HG03457 (cell line): ENCODE results near the gene PFKFB3.
"Not testable (repeated sequence)": the region's sequence is repeated elsewhere in the genome, so short reads cannot be mapped to it uniquely, and the experiment has no call there.

Source experiments
- ATAC-seq: cut with Tn5 transposase; IDR thresholded peaks from one replicate; pipeline ENCODE4 v1.9.1; 2021; ENCODE audit warnings: moderate number of reproducible peaks; ENCODE audit not compliant: unreplicated experiment

Gene PFKFB3

GRCh38 chr10:6270951-6271350 is 68.2 kb downstream of the PFKFB3 start:
- no peak for ATAC-seq

GRCh38 chr10:6271663-6272062 is 68.9 kb downstream of the PFKFB3 start:
- ATAC-seq, result no peak

- no peak for ATAC-seq
Observed at GRCh38 chr10:6272126-6272525, 69.4 kb downstream of the PFKFB3 start.

- ATAC-seq, result no peak
Observed at GRCh38 chr10:6273351-6273750, 70.6 kb downstream of the PFKFB3 start.

- ATAC-seq, result no peak
Observed at GRCh38 chr10:6274040-6274439, 71.3 kb downstream of the PFKFB3 start.

GRCh38 chr10:6274484-6274883 is 71.8 kb downstream of the PFKFB3 start:
- no peak for ATAC-seq

GRCh38 chr10:6275022-6275997 is 72.6 kb downstream of the PFKFB3 start:
- ATAC-seq, result no peak

- no peak for ATAC-seq
Observed at GRCh38 chr10:6276356-6276755, 73.6 kb downstream of the PFKFB3 start.

- ATAC-seq, result no peak
Observed at GRCh38 chr10:6278519-6279120, 75.9 kb downstream of the PFKFB3 start.

- no peak for ATAC-seq
Observed at GRCh38 chr10:6279540-6280267, 77.0 kb downstream of the PFKFB3 start.

- no peak for ATAC-seq
Observed at GRCh38 chr10:6280291-6280690, 77.6 kb downstream of the PFKFB3 start.

- no peak for ATAC-seq
Observed at GRCh38 chr10:6282454-6282958, 79.8 kb downstream of the PFKFB3 start.

- ATAC-seq, result no peak
Observed at GRCh38 chr10:6283655-6284054, 80.9 kb downstream of the PFKFB3 start.

GRCh38 chr10:6290621-6291020 is 87.9 kb downstream of the PFKFB3 start:
- not testable (repeated sequence) for ATAC-seq

- ATAC-seq, result no peak
Observed at GRCh38 chr10:6292741-6293151, 90.0 kb downstream of the PFKFB3 start.

GRCh38 chr10:6296425-6296824 is 93.7 kb downstream of the PFKFB3 start:
- not testable (repeated sequence) for ATAC-seq

- ATAC-seq, result no peak
Observed at GRCh38 chr10:6296828-6297251, 94.1 kb downstream of the PFKFB3 start.

- ATAC-seq, result no peak
Observed at GRCh38 chr10:6297522-6297921, 94.8 kb downstream of the PFKFB3 start.

GRCh38 chr10:6297951-6298381 is 95.2 kb downstream of the PFKFB3 start:
- no peak for ATAC-seq

GRCh38 chr10:6298428-6298827 is 95.7 kb downstream of the PFKFB3 start:
- ATAC-seq, result no peak

- ATAC-seq, result no peak
Observed at GRCh38 chr10:6299234-6299633, 96.5 kb downstream of the PFKFB3 start.
